GM12801 (cell line): ENCODE results near the gene PLCXD3.

Experiments
- TF ChIP-seq, protein P1 (sequence below): IDR thresholded peaks from one replicate; pipeline ENCODE4 v1.5.1; 2011; ENCODE audit warnings: control low read depth; ENCODE audit not compliant: insufficient read length; ENCODE audit errors: extremely low read depth

PLCXD3 gene

DNA sequence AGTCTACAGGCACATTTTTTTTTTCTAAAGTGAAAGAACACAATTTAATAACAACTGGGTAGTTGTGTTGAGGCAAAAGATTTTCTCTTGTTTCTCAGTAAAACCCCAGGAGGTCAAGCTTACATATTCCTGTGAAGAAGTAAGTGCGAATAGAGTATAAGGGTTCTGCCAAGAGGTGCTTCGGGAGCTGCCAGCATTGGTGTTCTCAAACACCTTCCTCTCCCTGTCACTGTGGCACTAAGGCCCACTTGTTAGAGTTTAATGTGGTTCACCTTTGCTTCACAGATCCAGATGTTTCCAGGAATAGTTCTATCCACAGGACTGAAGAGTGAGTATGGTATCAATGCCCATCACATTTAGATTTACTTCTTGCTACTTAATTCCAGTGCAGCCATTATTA is 205.3 kb downstream of the PLCXD3 start:
- TF ChIP-seq, protein P1, sequence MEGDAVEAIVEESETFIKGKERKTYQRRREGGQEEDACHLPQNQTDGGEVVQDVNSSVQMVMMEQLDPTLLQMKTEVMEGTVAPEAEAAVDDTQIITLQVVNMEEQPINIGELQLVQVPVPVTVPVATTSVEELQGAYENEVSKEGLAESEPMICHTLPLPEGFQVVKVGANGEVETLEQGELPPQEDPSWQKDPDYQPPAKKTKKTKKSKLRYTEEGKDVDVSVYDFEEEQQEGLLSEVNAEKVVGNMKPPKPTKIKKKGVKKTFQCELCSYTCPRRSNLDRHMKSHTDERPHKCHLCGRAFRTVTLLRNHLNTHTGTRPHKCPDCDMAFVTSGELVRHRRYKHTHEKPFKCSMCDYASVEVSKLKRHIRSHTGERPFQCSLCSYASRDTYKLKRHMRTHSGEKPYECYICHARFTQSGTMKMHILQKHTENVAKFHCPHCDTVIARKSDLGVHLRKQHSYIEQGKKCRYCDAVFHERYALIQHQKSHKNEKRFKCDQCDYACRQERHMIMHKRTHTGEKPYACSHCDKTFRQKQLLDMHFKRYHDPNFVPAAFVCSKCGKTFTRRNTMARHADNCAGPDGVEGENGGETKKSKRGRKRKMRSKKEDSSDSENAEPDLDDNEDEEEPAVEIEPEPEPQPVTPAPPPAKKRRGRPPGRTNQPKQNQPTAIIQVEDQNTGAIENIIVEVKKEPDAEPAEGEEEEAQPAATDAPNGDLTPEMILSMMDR: no peak

GRCh38 chr5:41296066-41296465 is 214.3 kb downstream of the PLCXD3 start:
- TF ChIP-seq, protein P1: no peak

DNA sequence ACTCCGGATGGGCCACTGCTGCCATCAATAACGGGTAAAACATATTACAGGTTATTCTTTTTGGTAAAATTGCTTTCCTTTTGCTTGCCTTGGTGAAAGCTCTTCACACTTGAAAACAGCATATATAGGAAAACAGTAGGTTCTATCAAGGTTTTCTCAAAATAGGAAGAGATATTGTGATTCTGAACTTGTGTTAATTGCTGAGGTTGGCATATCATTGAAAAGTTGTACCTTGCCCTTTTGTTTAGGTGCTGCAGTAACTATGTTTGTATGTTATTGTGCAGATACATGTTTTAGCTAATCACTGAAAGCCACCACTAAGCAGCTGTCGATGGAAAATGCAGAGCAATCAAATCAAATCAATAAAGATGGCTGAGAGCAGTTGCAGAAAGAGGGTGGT is 219.1 kb downstream of the PLCXD3 start:
- TF ChIP-seq, protein P1: no peak

DNA sequence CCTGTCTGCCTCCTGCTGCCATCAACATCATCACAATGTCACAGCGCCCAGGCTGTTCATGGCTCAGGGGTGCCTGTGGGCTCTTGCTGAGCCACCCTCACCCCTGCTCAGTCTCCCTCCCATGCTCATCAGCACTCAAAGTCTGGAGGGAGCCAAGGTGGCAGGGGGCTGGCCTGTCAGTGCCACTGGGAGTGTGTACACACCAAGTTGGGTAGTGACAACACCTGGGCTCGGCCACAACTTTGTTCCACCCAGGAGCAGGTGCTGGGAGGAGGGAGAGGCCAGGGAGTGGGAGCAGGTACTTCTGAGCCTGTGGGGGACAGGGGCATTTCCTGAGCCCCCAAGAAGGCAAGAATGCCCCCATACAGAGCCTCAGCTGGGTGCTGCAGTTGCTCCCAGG is 219.6 kb downstream of the PLCXD3 start:
- TF ChIP-seq, protein P1: no peak

- TF ChIP-seq, protein P1: no peak
These were observed 220.4 kb downstream of the PLCXD3 start for GRCh38 chr5:41289970-41290464.

- TF ChIP-seq, protein P1: no peak
These were observed 223.7 kb downstream of the PLCXD3 start for GRCh38 chr5:41286696-41287095.

- TF ChIP-seq, protein P1: no peak
These were observed 224.2 kb downstream of the PLCXD3 start for GRCh38 chr5:41286165-41286564.

GRCh38 chr5:41284938-41285337 is 225.5 kb downstream of the PLCXD3 start:
- TF ChIP-seq, protein P1: no peak
